ENCODE measurements around the gene RAD50.
"Not testable (repeated sequence)": the region's sequence is repeated elsewhere in the genome, so short reads cannot be mapped to it uniquely, and the experiment has no call there.

RAD50 gene

DNA sequence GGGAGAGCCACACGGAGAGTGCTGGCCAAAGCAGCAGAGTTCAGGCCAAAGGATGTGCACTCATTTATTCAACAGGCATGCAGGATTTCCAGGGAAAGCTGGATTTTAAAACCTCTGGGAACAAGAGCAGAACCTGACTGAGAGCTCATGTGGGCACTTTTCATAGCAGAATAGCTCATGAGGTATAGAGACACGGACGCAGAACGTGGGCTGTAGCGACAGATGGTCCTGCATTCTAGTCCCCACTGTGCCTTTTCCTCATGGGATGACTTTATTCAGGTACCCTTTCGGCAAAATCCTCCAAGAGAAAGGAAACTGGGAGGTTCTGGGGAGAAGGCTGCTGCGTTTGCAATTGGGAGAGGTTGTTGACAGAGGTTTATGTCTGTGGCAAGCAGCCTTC, 122.4 kb downstream of the RAD50 start:
- no peak for DNase-seq

- DNase-seq = no peak
Observed at GRCh38 chr5:132679717-132680380, 123.1 kb downstream of the RAD50 start.

DNA sequence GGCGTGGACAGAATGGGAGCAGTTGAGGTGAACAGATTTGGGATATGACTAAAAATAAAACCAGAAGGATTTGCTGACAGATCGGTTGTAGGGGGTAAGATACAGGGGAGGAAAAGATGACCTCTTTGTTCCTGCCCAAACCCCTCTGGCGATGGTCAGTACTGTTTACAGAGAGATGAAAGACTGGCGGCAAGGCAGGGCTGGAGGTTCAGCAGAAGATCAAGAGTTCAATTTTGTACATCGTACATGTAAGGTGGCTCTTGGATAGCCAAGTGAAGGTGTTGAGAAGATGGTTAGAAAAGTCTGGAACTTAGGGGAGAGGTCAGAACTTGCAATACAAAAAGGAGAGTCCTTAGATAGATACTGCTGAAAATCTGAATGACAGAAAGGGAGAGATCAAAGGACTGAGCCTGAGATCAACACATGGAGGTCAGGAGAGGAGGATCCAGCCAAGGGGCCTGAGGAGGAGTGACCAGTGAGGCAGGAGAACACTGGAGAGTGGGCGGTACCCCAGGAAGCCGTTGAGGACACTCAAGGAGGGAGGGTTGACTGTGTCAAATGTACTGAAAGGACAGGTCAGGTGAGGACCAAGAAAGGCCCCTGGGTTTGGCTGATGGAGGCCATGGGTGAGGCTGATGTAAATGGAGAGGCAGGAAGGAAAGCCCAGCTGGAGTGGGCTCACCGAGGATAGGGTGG, 124.2 kb downstream of the RAD50 start:
- no peak for DNase-seq

DNA sequence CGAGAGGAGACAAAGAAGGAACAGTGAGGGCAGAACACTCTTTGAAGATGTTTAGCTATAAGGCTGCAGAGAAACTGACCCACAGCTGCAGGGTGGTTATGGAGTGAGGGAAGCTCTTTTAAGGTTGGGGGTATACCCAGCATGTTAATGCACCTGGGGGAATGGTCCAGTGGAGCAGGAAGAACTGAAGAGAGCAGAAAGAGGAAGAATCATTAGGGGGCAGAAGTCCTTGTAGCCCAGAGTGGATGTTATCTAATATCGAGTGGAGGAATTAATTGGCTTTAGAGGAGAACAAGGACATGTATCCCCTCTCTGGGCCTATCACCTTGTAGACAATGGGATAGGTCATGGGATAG, 124.7 kb downstream of the RAD50 start:
- no peak for DNase-seq

GRCh38 chr5:132681983-132682382, 125.2 kb downstream of the RAD50 start:
- no peak for DNase-seq

GRCh38 chr5:132684491-132684890, 127.7 kb downstream of the RAD50 start:
- no peak for DNase-seq

DNA sequence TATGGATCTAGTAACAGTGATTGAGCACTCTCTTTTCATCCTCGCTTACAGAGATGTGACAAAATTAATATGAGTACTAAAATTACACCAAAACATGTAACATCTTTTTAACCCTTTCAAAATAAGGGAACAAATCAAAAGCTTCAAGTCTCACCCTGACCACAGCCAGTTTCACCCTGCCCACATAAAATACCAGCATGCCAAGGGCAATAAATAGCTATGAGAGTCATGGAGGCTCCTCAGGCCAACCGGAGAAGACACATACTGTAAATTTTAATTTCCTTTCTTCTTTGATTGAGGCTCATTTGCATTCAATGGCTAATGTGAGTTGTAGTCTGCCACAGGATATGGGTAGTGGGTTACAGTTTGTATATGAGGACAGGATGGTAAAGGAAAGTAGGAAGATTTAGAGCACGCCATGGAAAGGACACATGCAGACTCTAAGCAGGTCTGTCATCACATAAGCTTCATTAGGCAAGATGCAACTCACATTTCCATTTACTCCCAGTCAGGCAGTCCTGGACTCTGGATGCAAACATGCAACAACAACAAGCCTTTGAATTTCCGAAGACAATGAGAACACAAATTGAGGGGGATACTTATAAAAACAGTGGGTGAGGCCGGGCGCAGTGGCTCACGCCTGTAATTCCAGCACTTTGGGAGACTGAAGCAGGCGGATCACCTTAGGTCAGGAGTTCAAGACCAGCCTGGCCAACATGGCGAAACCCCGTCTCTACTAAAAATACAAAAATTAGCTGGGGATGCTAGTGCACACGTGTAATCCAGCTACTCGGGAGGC, 128.3 kb downstream of the RAD50 start:
- DNase-seq = no peak

DNA sequence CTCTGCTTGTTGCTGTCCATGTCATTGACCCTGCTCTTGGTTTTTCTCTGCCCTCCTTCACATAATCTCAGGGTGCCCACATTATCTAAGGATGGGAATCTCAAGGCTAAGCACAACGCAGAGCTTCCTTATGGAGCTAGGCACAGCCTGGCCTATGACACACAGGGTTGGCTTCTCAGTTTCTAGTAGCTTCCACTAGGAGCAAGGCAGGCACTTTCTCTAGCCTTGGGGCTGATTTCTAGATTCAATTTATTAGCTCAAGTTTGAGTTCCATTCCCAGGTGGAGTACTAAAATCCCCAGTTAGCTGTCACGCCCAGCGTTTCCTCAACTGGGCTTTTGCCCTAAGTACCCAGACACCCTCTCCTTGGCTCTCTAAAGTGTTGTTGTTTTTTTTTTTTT, 129.4 kb downstream of the RAD50 start:
- DNase-seq = no peak

GRCh38 chr5:132687995-132688394, 131.2 kb downstream of the RAD50 start:
- DNase-seq = no peak

- no peak for DNase-seq
Observed at GRCh38 chr5:132688536-132689339, 132.0 kb downstream of the RAD50 start.

DNA sequence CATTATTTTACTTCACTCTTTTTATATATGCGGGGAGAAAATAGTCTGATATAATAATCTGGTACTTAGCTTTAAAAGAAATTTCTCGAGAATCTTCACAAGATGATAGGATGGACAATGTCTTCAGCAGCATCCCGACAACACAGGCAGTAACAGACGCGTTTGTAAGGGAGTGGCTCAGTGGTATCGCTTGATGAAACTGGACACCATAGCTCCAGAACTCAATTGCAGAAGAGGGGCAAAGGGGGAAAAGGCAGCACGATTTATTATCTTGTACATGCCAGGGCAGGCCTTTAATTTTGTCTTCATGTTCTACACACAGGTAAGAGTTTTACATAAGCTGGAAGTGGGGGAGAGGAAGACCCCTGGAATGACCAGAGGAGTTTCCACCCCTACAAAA, 132.7 kb downstream of the RAD50 start:
- no peak for DNase-seq

DNA sequence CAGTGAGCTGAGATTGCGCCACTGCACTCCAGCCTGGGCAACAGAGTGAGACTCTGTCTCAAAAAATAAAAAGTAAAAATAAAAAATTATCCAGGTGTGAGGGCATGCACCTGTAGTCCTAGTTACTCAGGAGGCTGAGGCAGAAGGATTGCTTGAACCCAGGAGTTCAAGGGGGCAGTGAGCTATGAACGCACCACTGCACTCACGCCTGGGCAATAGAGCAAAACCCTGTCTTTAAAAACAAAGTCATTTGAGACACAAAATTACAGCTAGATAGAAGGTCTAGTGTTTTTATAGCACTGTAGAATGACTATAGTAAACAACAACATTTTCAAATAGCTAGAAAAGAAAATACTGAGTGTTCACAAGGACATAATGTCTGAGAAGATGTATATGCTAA, 133.4 kb downstream of the RAD50 start:
- no peak for DNase-seq

DNA sequence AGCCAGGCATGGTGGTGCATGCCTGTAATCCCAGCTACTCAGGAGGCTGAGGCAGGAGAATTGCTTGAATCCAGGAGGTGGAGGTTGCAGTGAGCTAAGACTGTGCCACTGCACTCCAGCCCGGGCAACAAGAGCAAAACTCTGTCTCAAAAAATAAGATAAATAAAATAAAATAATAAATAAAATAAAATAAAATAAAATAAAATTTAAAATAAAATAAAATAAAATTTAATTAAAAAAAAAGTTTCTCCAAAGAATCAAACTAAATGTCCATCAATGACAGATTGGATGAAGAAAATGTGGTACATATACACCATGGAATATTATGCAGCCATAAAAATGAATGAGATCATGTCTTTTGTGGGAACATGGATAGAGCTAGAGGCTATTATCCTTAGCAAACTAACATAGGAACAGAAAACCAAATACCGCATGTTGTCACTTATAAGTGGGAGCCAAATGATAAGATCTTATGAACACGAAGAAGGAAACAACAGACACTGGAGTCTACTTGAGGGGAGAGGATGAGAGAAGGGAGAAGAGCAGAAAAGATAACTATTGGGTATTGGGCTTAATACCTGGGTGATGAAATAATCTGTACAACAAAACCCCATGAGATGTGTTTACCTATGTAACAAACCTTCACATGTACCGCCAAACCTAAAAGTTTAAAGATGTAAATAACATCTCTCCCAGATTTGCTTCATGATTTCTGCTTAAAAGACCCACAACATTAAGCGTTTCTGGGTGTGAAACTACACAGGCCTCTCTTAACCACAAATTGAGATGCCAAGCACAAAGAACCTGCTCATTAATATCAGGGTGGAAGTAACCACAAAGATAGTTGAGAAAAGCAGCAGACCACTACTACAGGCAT, 135.2 kb downstream of the RAD50 start:
- DNase-seq = not testable (repeated sequence)

- DNase-seq = no peak
Observed at GRCh38 chr5:132692632-132692967, 135.8 kb downstream of the RAD50 start.

Measured in NCI-H1930 (cell line).